KMS-11 (cell line): ENCODE measurements around the gene SPINT2.
"Not testable (repeated sequence)": the region's sequence is repeated elsewhere in the genome, so short reads cannot be mapped to it uniquely, and the experiment has no call there.

Source experiments
- H2AFZ ChIP-seq: fragments of 200-600 bp; sonication (generic); 2 replicates; pipeline ENCODE4 v1.6.1; 2016; ENCODE audit warnings: antibody characterized with exemption, mixed run types, low read depth
- H3K27ac ChIP-seq: fragments of 200-600 bp; sonication (generic); 2 replicates; pipeline ENCODE4 v1.6.1; 2016; ENCODE audit warnings: mild to moderate bottlenecking, mixed run types
- H3K27me3 ChIP-seq: fragments of 200-600 bp; sonication (generic); 2 replicates; pipeline ENCODE4 v1.6.1; 2017; ENCODE audit warnings: mild to moderate bottlenecking, low read depth, mixed run types, moderate library complexity; ENCODE audit not compliant: insufficient read depth
- H3K36me3 ChIP-seq: fragments of 200-600 bp; sonication (generic); 2 replicates; pipeline ENCODE4 v1.6.1; 2017; ENCODE audit warnings: mild to moderate bottlenecking, mixed run types; ENCODE audit not compliant: insufficient read depth
- H3K4me1 ChIP-seq: fragments of 200-600 bp; sonication (generic); 2 replicates; pipeline ENCODE4 v1.6.1; 2016; ENCODE audit warnings: mild to moderate bottlenecking, low read depth, mixed run types; ENCODE audit not compliant: poor library complexity, severe bottlenecking
- H3K4me2 ChIP-seq: fragments of 200-600 bp; sonication (generic); 2 replicates; pipeline ENCODE4 v1.7.0; 2016; ENCODE audit warnings: mild to moderate bottlenecking, mixed run types
- H3K4me3 ChIP-seq: fragments of 200-600 bp; sonication (generic); IDR thresholded peaks from 2 replicates; pipeline ENCODE4 v1.6.1; 2017; ENCODE audit warnings: low read depth, low read length, mixed read lengths; ENCODE audit not compliant: insufficient read depth
- H3K79me2 ChIP-seq: fragments of 200-600 bp; sonication (generic); 2 replicates; pipeline ENCODE4 v1.6.1; 2016; ENCODE audit warnings: low read depth, mixed run types; ENCODE audit not compliant: insufficient read depth
- H3K9ac ChIP-seq: fragments of 200-600 bp; sonication (generic); 2 replicates; pipeline ENCODE4 v1.6.1; 2016; ENCODE audit warnings: mild to moderate bottlenecking, mixed run types
- H4K20me1 ChIP-seq: fragments of 200-600 bp; sonication (generic); 2 replicates; pipeline ENCODE4 v1.6.1; 2016; ENCODE audit warnings: mild to moderate bottlenecking, mixed run types; ENCODE audit not compliant: insufficient read depth
- CTCF ChIP-seq: fragments of 200-600 bp; sonication (generic); conservative IDR thresholded peaks from 2 replicates; pipeline ENCODE4 v1.6.1; 2017; ENCODE audit warnings: low read depth, mild to moderate bottlenecking, antibody characterized with exemption, low read length, moderate library complexity, mixed read lengths

SPINT2 gene

GRCh38 chr19:38224014-38224862 is 40.1 kb upstream of the SPINT2 start, which contains the start of gene DPF1:
Gene DPF1 (minus strand): TSS chr19:38224222. CDS start chr19:38224142, 80 bp downstream.
- H4K20me1 ChIP-seq: no peaks in the 10 kb centered on the region
- H3K4me1 ChIP-seq: no peaks in the 10 kb centered on the region
- peaks cover 13% of the 10 kb centered on the region; the same call in 1 of the 2 replicates for H3K27me3 ChIP-seq
- H3K9ac ChIP-seq: no peak within 1 kb of the TSS
- no peaks in the 10 kb centered on the region for H3K36me3 ChIP-seq
- H3K4me2 ChIP-seq: peak within 1 kb of the TSS; percentile 42; the same call in 1 of the 2 replicates
- peak within 1 kb of the TSS; percentile 49; the same call in 1 of the 2 replicates for H2AFZ ChIP-seq
- H3K79me2 ChIP-seq: no peaks in the 10 kb centered on the region
- H3K4me3 ChIP-seq: no peak within 1 kb of the TSS
- TF ChIP-seq CTCF: no peak; the same call in 1 of the 2 replicates
- no peak within 1 kb of the TSS for H3K27ac ChIP-seq

- peak overlapping the region; percentile 49; the same call in 1 of the 2 replicates for H2AFZ ChIP-seq
- not testable (repeated sequence) for H3K9ac ChIP-seq, H3K4me3 ChIP-seq
These were observed 39.5 kb upstream of the SPINT2 start for GRCh38 chr19:38224863-38225218.

GRCh38 chr19:38227287-38228004 is 36.9 kb upstream of the SPINT2 start:
- H3K4me1 ChIP-seq: no peaks in the 10 kb centered on the region
- no peaks in the 10 kb centered on the region for H4K20me1 ChIP-seq
- no peaks in the 10 kb centered on the region for H3K79me2 ChIP-seq
- no peak overlapping the region for H3K27ac ChIP-seq
- no peak overlapping the region for H3K4me2 ChIP-seq
- H3K27me3 ChIP-seq: peaks cover 27% of the 10 kb centered on the region; the same call in 1 of the 2 replicates
- TF ChIP-seq CTCF: no peak
- no peak overlapping the region for H3K4me3 ChIP-seq
- no peak overlapping the region for H3K9ac ChIP-seq
- H2AFZ ChIP-seq: no peak overlapping the region
- H3K36me3 ChIP-seq: no peaks in the 10 kb centered on the region

More at GRCh38 chr19:38224863-38225218, 39.5 kb upstream of the SPINT2 start:
- not testable (repeated sequence) for H3K79me2 ChIP-seq, H3K27ac ChIP-seq, H3K36me3 ChIP-seq, H3K4me1 ChIP-seq, H4K20me1 ChIP-seq
- peak overlapping the region; percentile 8; the same call in 1 of the 2 replicates for H3K4me2 ChIP-seq
- peaks cover 14% of the 10 kb centered on the region; the same call in 1 of the 2 replicates for H3K27me3 ChIP-seq
- peak; percentile 28; the same call in 1 of the 2 replicates for TF ChIP-seq CTCF

- Histone ChIP-seq H3K27ac (no peak overlapping the region), H4K20me1 (no peaks in the 10 kb centered on the region), H3K79me2 (no peaks in the 10 kb centered on the region), H3K4me1 (no peaks in the 10 kb centered on the region), H3K36me3 (no peaks in the 10 kb centered on the region), H3K4me2 (no peak overlapping the region), H2AFZ (no peak overlapping the region), H3K9ac (no peak overlapping the region), H3K27me3 (peaks cover 27% of the 10 kb centered on the region; the same call in 1 of the 2 replicates), H3K4me3 (no peak overlapping the region)
- TF ChIP-seq CTCF: no peak
These were observed 36.4 kb upstream of the SPINT2 start for GRCh38 chr19:38228005-38228377.
